K562 (cell line): ENCODE results near the gene KCNJ15. TPM values are rescaled to one million over a fixed set of nuclear protein-coding genes. Genes with fewer than 3 reads are reported as not detected.

Experiments
- ARID2 ChIP-seq: fragments of 450-650 bp; IDR thresholded peaks from 2 replicates; pipeline ENCODE4 v1.6.1; 2017; ENCODE audit warnings: antibody characterized with exemption, mild to moderate bottlenecking
- KAT7 ChIP-seq: sonication (generic); formaldehyde crosslinking; IDR thresholded peaks from 2 replicates; pipeline ENCODE4 v1.8.0; 2022; ENCODE audit warnings: missing genetic modification reagents, mild to moderate bottlenecking, borderline replicate concordance
- MLLT1 ChIP-seq, 2 experiments: fragments of 450-650 bp; IDR thresholded peaks; 2 replicates each; pipeline ENCODE4 v1.6.1; 2016
- MTA1 ChIP-seq: fragments of 450-650 bp; IDR thresholded peaks from 2 replicates; pipeline ENCODE4 v1.6.1; 2017; ENCODE audit warnings: borderline replicate concordance
- NFIC ChIP-seq: fragments of 450-650 bp; IDR thresholded peaks from 2 replicates; pipeline ENCODE4 v1.6.1; 2017; ENCODE audit warnings: mild to moderate bottlenecking, inconsistent platforms
- PHTF2 ChIP-seq: fragments of 250-450 bp; sonication (Bioruptor Pico); IDR thresholded peaks from 2 replicates; pipeline ENCODE4 v1.5.0; 2021; ENCODE audit warnings: mild to moderate bottlenecking
- RAD21 ChIP-seq, 2 experiments: fragments of 250-450 bp in 1 of 2; fragments of 450-650 bp in 1 of 2; sonication (Bioruptor Pico) in 1 of 2; formaldehyde crosslinking in 1 of 2; IDR thresholded peaks in 1 of 2; conservative IDR thresholded peaks in 1 of 2; 2 replicates each; pipeline versions ENCODE4 v1.4.0 to v1.8.0; 2020 to 2022; ENCODE audit warnings: mild to moderate bottlenecking in 2 of 2, moderate library complexity in 1 of 2
- RB1 ChIP-seq: fragments of 450-650 bp; IDR thresholded peaks from 2 replicates; pipeline ENCODE4 v1.6.1; 2017; ENCODE audit warnings: low read depth, mild to moderate bottlenecking
- REST ChIP-seq, 2 experiments: fragments of 450-650 bp; formaldehyde crosslinking in 1 of 2; IDR thresholded peaks; 2 replicates each; pipeline versions ENCODE4 v1.4.0 to v1.6.1; 2014 to 2020; ENCODE audit warnings: mild to moderate bottlenecking in 2 of 2, borderline replicate concordance in 1 of 2, low read depth in 1 of 2
- RFX7 ChIP-seq: fragments of 250-450 bp; sonication (Bioruptor Pico); IDR thresholded peaks from 2 replicates; pipeline ENCODE4 v1.5.1; 2021; ENCODE audit warnings: mild to moderate bottlenecking
- SMC3 ChIP-seq: conservative IDR thresholded peaks from 2 replicates; pipeline ENCODE4 v1.6.1; 2011; ENCODE audit warnings: low read depth, low read length, improper control_type of control experiment; ENCODE audit not compliant: insufficient read depth
- TFAP4 ChIP-seq: sonication (generic); formaldehyde crosslinking; IDR thresholded peaks from 2 replicates; pipeline ENCODE4 v1.8.0; 2022; ENCODE audit warnings: missing genetic modification reagents, mild to moderate bottlenecking, moderate library complexity, borderline replicate concordance
- ZBTB12 ChIP-seq: fragments of 250-450 bp; sonication (Bioruptor Pico); IDR thresholded peaks from 2 replicates; pipeline ENCODE4 v1.4.0; 2020
- polyA plus RNA-seq, 8 experiments: library from polyadenylated mRNA; depleted of rRNA in 4 of 8; stranded (reverse) in 5 of 8; unstranded in 3 of 8; fragments of >200 nt; fragmentation: Nextera tagmentation in 2 of 8; fragmentation: Illumina TruSeq in 1 of 8; extraction: Ambion mirVana in 2 of 8; extraction: Trizol in 1 of 8; gene quantifications; 2 replicates each; pipeline versions ENCODE4 v1.2.1 to v1.2.3, GENCODE V29; 2011 to 2014; ENCODE audit warnings: inconsistent platforms in 1 of 8, missing spikeins in 1 of 8
- total RNA-seq, 7 experiments: library from RNA; depleted of rRNA in 6 of 7; stranded (reverse); fragments of >200 nt in 6 of 7; fragmentation: Illumina TruSeq in 2 of 7; extraction: Trizol in 2 of 7; gene quantifications; 2 replicates each; pipeline versions ENCODE4 v1.2.1 to v1.2.3, GENCODE V29; 2011 to 2021; ENCODE audit warnings: low replicate concordance in 1 of 7

KCNJ15 gene
- total and polyA plus RNA-seq, 9 of the 15 experiments (the other 6 are each of a cell fraction or from before 2014, with no cell fraction given): 0.20 to 3.0 (median 0.72) TPM; not detected in 1

- TF ChIP-seq PHTF2 (CRISPR knock-in tag) (no peak), REST (IDR thresholded peaks at IDR 0.05; ENCODE audit: borderline replicate concordance) (peak; percentile 87), REST (CRISPR knock-in tag; IDR thresholded peaks at IDR 0.05; ENCODE audit: low read depth) (no peak), RB1 (peak; percentile 90), KAT7 (CRISPR knock-in tag) (no peak), MLLT1 (IDR thresholded peaks at IDR 0.05) (no peak), ZBTB12 (no peak), TFAP4 (CRISPR knock-in tag) (peak; percentile 32; the same call in 1 of the 2 replicates), RAD21 (CRISPR knock-in tag; conservative IDR thresholded peaks at IDR 0.05 in 1 of 2, IDR thresholded peaks at IDR 0.05 in 1 of 2) (peak; percentile 94 to 98), MTA1 (no peak), NFIC (no peak), RFX7 (CRISPR knock-in tag) (no peak), SMC3 (peak; percentile 99), ARID2 (0 out of 2 replicates have a peak, but pooled peaks have one; percentile 13)
These were observed 99.4 kb downstream of the KCNJ15 start (continued) for GRCh38 chr21:38355992-38356781.
